HuH-7 (cell line): ENCODE data around the gene ATF5.
"Not testable (repeated sequence)": the region's sequence is repeated elsewhere in the genome, so short reads cannot be mapped to it uniquely, and the experiment has no call there.

ENCODE experiments used
- DNase-seq: peaks from one replicate; pipeline ENCODE4 v3.0.0; 2011; ENCODE audit warnings: low spot score

The ATF5 gene

GRCh38 chr19:49923055-49924003 is 5.7 kb upstream of the ATF5 start:
- no peak for DNase-seq

DNA sequence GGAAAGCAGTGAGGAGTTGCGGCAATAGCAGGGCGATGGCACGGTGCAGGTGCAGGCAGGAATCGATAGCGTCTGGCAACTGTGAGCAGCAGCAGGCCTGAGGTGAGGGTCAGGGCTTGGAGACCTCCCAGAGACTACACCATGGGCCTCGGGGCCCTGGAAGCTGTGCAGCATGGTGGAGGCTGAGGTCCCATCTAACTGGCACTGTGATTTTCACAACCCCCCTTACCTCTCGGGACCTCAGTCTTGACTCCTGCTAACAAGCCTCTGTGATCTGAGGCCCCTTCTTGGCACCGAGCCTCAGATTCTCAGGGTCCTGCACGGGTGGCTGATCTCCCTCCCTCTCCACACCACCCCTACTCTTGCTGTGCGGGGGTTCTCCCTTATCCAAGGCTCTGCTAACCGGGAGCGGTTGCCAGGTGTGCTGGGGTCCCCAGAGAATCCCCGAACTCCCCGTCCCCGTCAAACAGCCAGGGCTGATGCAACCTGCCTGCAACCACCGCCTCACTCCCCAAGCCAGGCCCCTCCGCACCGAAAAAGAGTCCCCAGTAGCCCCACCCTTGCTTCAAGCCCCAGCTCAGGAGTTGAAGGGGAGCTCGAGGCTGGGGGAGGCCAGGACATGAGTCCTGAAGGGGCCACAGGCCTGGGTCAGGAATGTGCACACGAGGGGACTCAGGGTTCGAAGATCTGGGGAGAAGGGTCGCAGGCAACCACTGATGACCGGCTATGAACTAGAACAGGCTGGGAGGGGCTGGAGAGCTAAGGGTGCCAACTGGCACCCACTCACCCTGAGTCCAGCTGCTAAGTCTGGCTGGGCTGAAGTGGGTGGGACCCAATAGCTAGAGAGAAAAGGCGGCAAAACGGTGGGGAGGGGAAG is 4.8 kb upstream of the ATF5 start:
- no peak for DNase-seq

DNA sequence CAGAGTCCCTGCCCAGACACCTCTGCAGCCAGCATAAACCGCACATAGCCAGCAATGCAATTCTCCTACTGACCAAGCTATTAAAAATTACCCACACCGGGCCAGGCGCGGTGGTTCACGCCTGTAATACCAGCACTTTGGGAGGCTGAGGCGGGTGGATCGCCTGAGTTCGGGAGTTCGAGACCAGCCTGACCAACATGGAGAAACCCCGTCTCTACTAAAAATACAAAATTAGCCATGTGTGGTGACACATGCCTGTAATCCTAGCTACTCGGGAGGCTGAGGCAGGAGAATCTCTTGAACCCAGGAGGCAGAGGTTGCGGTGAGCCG is 4.2 kb upstream of the ATF5 start:
- not testable (repeated sequence) for DNase-seq

- DNase-seq: no peak
Observed at GRCh38 chr19:49925486-49925885, 3.5 kb upstream of the ATF5 start.

GRCh38 chr19:49926515-49926914 is 2.5 kb upstream of the ATF5 start:
- DNase-seq: no peak

DNA sequence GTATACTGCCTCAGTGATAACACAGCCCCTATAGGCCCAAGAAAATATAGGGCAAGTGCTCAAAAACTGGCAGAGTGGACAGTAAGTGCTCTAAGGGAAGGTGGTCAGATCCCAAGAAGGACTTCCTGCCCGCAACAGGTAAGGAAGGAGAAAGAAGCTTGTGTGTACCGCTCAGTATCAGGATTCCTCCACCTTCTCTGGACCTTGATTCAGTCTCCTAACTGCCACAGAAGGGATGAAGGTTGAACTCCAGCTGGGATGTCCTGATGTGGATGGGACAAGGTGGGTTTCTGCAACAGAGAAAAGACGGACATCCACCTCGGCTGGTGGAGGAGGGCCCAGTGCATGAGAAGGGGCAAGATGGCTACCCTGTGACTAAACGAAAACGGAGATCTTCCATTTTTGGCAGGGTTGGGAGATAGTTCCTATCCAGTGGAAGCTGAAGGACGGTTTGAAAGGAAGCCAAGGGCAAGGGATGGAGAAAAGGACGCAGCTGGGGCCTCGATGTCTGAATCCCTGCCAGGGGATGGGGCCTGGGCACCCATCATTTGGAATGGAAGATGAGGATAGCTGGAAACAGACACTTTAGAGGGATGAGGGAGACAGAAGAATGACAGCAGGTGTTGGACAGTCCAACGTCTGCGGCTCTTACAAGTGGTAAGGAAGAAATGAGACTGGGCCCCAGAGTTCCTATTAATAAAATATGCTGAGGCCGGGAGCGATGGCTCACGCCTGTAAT is 1.3 kb upstream of the ATF5 start:
- no peak for DNase-seq

DNA sequence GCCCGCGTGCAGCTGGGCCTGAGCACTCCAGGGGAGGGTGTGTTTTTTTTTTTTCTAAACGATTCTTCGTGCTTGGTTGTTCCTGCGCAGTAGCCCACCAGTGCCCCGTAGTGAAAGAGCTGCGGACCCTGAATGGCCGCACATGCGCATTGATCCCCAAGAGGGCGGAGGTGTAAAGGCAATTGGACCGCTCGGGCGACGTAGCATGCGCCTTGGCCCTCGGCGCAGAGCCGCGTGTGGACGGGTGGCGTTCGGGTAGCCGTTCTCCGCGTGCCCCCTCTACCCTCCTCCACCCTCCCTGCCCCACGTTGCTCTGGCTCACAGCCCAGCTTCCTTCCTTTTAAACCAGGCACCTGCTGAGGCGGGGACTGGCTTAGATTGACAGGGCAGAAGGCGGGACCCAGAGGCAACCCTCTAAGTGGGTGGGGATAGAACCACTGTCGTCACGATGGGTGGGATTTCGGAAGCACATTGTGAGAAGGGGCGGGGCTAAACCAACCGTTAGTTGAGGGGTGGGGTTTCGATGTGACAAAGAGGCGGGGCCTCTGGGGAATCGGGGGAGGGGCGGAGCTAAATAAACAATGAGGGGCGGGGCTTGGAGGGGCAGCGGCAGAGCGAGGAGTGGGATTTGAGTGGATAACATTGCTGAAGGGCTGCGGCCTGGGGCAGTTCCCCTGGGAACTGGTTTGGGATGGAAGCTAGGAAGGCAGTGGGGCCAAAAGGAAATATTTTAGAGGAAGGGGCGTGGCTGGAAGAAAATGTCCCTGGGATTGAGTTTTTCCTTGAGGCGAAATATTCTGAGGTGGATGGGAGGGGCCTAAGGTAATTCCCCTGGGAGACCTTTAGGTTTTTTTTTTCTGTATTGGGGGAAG is 842 bp downstream of the ATF5 start:
- DNase-seq: peak; percentile 93

- DNase-seq: no peak
Observed at GRCh38 chr19:49930483-49931011, 1.5 kb downstream of the ATF5 start.

GRCh38 chr19:49931293-49932040 is 2.5 kb downstream of the ATF5 start:
- no peak for DNase-seq

- DNase-seq: no peak
Observed at GRCh38 chr19:49932041-49932451, 3.0 kb downstream of the ATF5 start.

- no peak for DNase-seq
Observed at GRCh38 chr19:49932731-49933131, 3.7 kb downstream of the ATF5 start.

- no peak for DNase-seq
Observed at GRCh38 chr19:49933643-49934042, 4.6 kb downstream of the ATF5 start.

GRCh38 chr19:49936549-49936948 is 7.5 kb downstream of the ATF5 start:
- no peak for DNase-seq

GRCh38 chr19:49937750-49938381 is 8.9 kb downstream of the ATF5 start:
- DNase-seq: peak; percentile 88

GRCh38 chr19:49938662-49939061 is 9.7 kb downstream of the ATF5 start:
- no peak for DNase-seq

DNA sequence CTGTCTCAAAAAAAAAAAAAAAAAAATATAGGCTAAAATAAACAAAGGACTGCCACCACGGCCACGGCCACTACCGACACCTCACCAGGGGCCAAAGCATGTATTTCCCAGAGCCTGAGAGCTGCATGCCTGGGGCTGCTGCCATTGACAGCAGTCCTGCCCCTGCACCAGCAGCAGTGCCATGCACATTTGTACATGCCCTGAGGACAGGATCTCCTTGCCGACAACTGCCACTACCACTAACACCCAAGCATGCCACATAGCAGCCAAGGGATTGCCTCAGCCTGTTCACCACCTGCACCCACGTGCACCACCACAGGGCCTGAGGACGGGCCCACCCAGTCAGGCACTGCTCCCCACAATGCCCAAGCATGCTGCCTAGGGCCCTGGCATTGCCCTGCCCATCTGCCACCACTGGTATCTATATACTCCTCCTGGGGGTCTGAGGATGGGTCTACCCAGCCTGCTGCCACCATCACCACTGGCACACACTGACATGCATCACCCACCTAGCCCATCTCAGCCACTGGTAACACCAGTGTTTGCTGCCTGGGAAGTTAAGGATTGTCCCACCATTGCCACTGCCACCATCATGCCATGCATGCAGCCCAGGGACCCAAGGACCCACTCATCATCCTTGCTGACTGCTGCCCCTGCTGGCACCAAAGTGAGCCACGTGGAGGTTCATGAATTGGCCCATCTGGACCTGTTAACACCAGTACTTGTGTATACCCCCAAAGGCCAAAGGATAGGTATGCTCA is 10.9 kb downstream of the ATF5 start:
- DNase-seq: no peak

DNA sequence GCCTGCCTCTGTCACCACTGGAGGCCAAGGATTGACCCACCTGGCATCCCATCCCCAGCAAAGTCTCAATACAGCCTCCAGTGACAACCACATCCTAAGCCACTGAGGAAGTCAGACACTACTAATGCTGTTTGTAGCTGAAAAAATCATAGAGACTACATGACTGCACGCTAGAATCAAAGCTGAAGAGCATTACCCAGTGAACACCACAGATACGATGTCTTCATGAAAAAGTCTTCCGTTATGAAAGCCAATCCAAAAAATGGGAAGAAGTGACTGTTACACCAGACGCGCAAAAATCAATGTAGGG is 11.4 kb downstream of the ATF5 start:
- DNase-seq: no peak

DNA sequence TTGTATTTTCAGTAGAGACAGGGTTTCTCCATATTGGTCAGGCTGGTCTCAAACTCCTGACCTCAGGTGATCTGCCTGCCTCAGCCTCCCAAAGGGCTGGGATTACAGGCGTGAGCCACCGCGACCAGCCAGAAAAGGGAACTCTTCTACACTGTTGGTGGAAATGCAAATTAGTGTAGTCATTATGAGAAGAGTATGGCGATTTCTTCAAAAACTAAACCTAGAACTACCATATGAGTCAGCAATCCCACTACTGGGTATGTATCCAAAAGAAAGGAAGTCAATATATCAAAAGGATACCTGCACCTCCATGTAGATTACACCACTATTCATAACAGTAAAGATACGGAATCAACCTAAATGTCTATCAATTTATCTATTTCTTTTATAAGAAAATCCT is 15.6 kb downstream of the ATF5 start:
- not testable (repeated sequence) for DNase-seq

- no peak for DNase-seq
Observed at GRCh38 chr19:49946415-49946814, 17.4 kb downstream of the ATF5 start.
